HL-60 (cell line): Measurements from ENCODE around the gene SLC10A1.

Source experiments
- DNase-seq, 2 experiments: peaks; one replicate each; pipeline ENCODE4 v3.0.0-alpha.2; 2010 to 2020; ENCODE audit warnings: low read depth in 1 of 2, low spot score in 1 of 2
- H3K27ac ChIP-seq: fragments of 250-450 bp; sonication (Bioruptor Pico); replicated peaks from 2 replicates; pipeline ENCODE4 v1.5.1; 2020; ENCODE audit warnings: mild to moderate bottlenecking, moderate library complexity
- H3K27me3 ChIP-seq: fragments of 250-450 bp; sonication (Bioruptor Pico); 2 replicates; pipeline ENCODE4 v1.5.1; 2021; ENCODE audit warnings: mild to moderate bottlenecking, moderate library complexity; ENCODE audit not compliant: insufficient read depth, poor library complexity, severe bottlenecking
- H3K4me3 ChIP-seq: replicated peaks from 2 replicates; pipeline ENCODE4 v1.5.1; 2011; ENCODE audit warnings: mild to moderate bottlenecking, control low read depth, low read length; ENCODE audit not compliant: insufficient read depth
- CTCF ChIP-seq: IDR thresholded peaks from one replicate; pipeline ENCODE4 v1.5.1; 2011; ENCODE audit warnings: low read length, control low read depth, inconsistent platforms; ENCODE audit not compliant: insufficient read depth
- GABPA ChIP-seq: IDR thresholded peaks from 2 replicates; pipeline ENCODE4 v1.6.1; 2012; ENCODE audit warnings: low read depth
- POLR2AphosphoS5 ChIP-seq: IDR thresholded peaks from 2 replicates; pipeline ENCODE4 v1.6.1; 2012; ENCODE audit warnings: low read depth
- REST ChIP-seq: IDR thresholded peaks from 2 replicates; pipeline ENCODE4 v1.6.1; 2012; ENCODE audit warnings: low read depth; ENCODE audit not compliant: insufficient replicate concordance
- SPI1 ChIP-seq: IDR thresholded peaks from 2 replicates; pipeline ENCODE4 v1.6.1; 2012; ENCODE audit warnings: low read depth, mild to moderate bottlenecking, borderline replicate concordance

SLC10A1 gene

GRCh38 chr14:69789118-69789640 lies 7.9 kb downstream of the SLC10A1 start:
- no peak for TF ChIP-seq GABPA
- TF ChIP-seq SPI1: no peak
- no peak for TF ChIP-seq CTCF
- no peak for TF ChIP-seq POLR2AphosphoS5
- TF ChIP-seq REST: no peak
- no peak overlapping the region for H3K27ac ChIP-seq
- no peaks in the 10 kb centered on the region for H3K27me3 ChIP-seq
- no peak for DNase-seq
- no peak overlapping the region for H3K4me3 ChIP-seq

GRCh38 chr14:69786603-69787002 lies 10.4 kb downstream of the SLC10A1 start:
- Histone ChIP-seq H3K27ac (no peak overlapping the region), H3K27me3 (no peaks in the 10 kb centered on the region), H3K4me3 (no peak overlapping the region)
- TF ChIP-seq CTCF (no peak), REST (no peak), GABPA (no peak), SPI1 (no peak), POLR2AphosphoS5 (no peak)
- DNase-seq: no peak

- Histone ChIP-seq H3K4me3 (no peak overlapping the region), H3K27me3 (no peaks in the 10 kb centered on the region), H3K27ac (no peak overlapping the region)
- TF ChIP-seq GABPA (no peak), CTCF (no peak), POLR2AphosphoS5 (no peak), REST (no peak), SPI1 (no peak)
- no peak for DNase-seq
Observed at GRCh38 chr14:69784942-69785341, 12.1 kb downstream of the SLC10A1 start.
